SK-N-SH (cell line): Measurements from ENCODE around the gene CLDN15.

Experiments used
- CHD2 ChIP-seq: fragments of 150-350 bp; IDR thresholded peaks from 2 replicates; pipeline ENCODE4 v1.6.1; 2018; ENCODE audit warnings: low read length; ENCODE audit not compliant: partially characterized antibody
- EZH2phosphoT487 ChIP-seq: fragments of 200-600 bp; sonication (generic); IDR thresholded peaks from 2 replicates; pipeline ENCODE4 v1.6.1; 2017; ENCODE audit warnings: low read depth, mixed run types, mild to moderate bottlenecking, antibody characterized with exemption, moderate library complexity, borderline replicate concordance
- MXI1 ChIP-seq: IDR thresholded peaks from 2 replicates; pipeline ENCODE4 v1.6.1; 2012; ENCODE audit warnings: mild to moderate bottlenecking, low read depth, low read length, improper control_type of control experiment
- POLR2AphosphoS5 ChIP-seq: IDR thresholded peaks from 2 replicates; pipeline ENCODE4 v1.6.1; 2012; ENCODE audit warnings: low read depth, low read length
- RAD21 ChIP-seq: IDR thresholded peaks from 2 replicates; pipeline ENCODE4 v1.6.1; 2012; ENCODE audit warnings: mild to moderate bottlenecking, low read length
- RFX5 ChIP-seq: IDR thresholded peaks from 2 replicates; pipeline ENCODE4 v1.6.1; 2012; ENCODE audit warnings: mild to moderate bottlenecking, improper control_type of control experiment, low read length
- TAF1 ChIP-seq: IDR thresholded peaks from 2 replicates; pipeline ENCODE4 v1.6.1; 2012; ENCODE audit warnings: low read depth, mild to moderate bottlenecking, low read length, moderate library complexity, borderline replicate concordance
- TCF12 ChIP-seq: IDR thresholded peaks from 2 replicates; pipeline ENCODE4 v1.4.0; 2012
- TF ChIP-seq, protein P1 (sequence below): fragments of 150-350 bp; IDR thresholded peaks from 2 replicates; pipeline ENCODE4 v1.6.1; 2017; ENCODE audit warnings: antibody characterized with exemption, low read length, low read depth, borderline replicate concordance
- TF ChIP-seq, protein P2 (sequence below): fragments of 200-600 bp; sonication (generic); IDR thresholded peaks from 2 replicates; pipeline ENCODE4 v1.6.1; 2017; ENCODE audit warnings: antibody characterized with exemption, mild to moderate bottlenecking, moderate library complexity
- TF ChIP-seq, protein P3 (sequence below): IDR thresholded peaks from 2 replicates; pipeline ENCODE4; 2012
- TF ChIP-seq, protein P4 (sequence below): IDR thresholded peaks from 2 replicates; pipeline ENCODE4 v1.4.0; 2012; ENCODE audit warnings: low read depth, borderline replicate concordance

DNA sequence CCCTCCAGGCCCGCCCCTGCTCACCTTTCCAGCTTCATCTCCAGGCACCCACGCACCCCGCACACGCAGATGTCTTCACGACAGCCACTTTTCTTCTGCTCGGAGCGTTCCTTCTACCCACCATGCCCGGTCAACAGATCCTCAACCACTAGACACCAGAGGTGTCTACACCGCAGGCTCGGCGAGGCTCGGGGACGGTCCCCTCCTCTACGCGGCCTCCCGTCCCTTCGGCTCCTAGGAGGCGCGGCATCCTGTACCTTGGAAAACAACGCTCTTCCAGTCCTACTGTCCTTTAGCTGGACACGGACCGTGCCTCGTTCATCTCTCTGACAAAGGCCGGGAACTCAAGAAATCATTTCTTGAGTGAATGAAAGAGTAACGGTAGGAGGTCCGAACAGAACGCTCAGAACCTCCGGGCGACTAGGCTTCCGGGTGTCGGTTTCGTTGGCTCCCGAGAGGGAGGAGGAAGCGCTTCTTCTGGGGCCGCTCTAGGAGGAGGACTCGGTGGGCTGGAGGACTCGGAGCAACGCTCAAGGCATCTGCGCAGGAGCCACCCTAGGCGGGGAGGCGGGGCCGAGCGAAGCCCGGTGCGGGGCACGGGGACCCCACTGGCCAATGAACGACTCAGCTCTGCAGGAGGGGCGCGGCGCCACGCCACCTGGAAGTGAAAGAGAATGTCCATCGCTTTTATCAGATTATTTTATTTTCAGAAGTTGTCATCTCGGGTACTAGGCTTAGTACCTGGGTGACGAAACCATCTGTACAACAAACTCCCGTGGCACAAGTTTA is 14.5 kb upstream of the CLDN15 start:
- TF ChIP-seq RAD21 (no peak), EZH2phosphoT487 (no peak), CHD2 (no peak), TAF1 (peak; percentile 82), POLR2AphosphoS5 (peak; percentile 97), MXI1 (peak; percentile 77; the same call in 1 of the 2 replicates), RFX5 (no peak; the same call in 1 of the 2 replicates), TCF12 (no peak; the same call in 1 of the 2 replicates)
- TF ChIP-seq, protein P1, sequence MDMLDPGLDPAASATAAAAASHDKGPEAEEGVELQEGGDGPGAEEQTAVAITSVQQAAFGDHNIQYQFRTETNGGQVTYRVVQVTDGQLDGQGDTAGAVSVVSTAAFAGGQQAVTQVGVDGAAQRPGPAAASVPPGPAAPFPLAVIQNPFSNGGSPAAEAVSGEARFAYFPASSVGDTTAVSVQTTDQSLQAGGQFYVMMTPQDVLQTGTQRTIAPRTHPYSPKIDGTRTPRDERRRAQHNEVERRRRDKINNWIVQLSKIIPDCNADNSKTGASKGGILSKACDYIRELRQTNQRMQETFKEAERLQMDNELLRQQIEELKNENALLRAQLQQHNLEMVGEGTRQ: no peak
- TF ChIP-seq, protein P2, sequence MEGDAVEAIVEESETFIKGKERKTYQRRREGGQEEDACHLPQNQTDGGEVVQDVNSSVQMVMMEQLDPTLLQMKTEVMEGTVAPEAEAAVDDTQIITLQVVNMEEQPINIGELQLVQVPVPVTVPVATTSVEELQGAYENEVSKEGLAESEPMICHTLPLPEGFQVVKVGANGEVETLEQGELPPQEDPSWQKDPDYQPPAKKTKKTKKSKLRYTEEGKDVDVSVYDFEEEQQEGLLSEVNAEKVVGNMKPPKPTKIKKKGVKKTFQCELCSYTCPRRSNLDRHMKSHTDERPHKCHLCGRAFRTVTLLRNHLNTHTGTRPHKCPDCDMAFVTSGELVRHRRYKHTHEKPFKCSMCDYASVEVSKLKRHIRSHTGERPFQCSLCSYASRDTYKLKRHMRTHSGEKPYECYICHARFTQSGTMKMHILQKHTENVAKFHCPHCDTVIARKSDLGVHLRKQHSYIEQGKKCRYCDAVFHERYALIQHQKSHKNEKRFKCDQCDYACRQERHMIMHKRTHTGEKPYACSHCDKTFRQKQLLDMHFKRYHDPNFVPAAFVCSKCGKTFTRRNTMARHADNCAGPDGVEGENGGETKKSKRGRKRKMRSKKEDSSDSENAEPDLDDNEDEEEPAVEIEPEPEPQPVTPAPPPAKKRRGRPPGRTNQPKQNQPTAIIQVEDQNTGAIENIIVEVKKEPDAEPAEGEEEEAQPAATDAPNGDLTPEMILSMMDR: no peak
- TF ChIP-seq, protein P3, sequence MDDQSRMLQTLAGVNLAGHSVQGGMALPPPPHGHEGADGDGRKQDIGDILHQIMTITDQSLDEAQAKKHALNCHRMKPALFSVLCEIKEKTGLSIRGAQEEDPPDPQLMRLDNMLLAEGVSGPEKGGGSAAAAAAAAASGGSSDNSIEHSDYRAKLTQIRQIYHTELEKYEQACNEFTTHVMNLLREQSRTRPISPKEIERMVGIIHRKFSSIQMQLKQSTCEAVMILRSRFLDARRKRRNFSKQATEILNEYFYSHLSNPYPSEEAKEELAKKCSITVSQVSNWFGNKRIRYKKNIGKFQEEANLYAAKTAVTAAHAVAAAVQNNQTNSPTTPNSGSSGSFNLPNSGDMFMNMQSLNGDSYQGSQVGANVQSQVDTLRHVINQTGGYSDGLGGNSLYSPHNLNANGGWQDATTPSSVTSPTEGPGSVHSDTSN: no peak
- TF ChIP-seq, protein P4, sequence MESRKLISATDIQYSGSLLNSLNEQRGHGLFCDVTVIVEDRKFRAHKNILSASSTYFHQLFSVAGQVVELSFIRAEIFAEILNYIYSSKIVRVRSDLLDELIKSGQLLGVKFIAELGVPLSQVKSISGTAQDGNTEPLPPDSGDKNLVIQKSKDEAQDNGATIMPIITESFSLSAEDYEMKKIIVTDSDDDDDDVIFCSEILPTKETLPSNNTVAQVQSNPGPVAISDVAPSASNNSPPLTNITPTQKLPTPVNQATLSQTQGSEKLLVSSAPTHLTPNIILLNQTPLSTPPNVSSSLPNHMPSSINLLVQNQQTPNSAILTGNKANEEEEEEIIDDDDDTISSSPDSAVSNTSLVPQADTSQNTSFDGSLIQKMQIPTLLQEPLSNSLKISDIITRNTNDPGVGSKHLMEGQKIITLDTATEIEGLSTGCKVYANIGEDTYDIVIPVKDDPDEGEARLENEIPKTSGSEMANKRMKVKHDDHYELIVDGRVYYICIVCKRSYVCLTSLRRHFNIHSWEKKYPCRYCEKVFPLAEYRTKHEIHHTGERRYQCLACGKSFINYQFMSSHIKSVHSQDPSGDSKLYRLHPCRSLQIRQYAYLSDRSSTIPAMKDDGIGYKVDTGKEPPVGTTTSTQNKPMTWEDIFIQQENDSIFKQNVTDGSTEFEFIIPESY: 0 out of 2 replicates have a peak, but pooled peaks have one; percentile 21
